OCI-LY7 (cell line): ENCODE results near the gene BEST3. TPM values are rescaled to one million over a fixed set of nuclear protein-coding genes. Genes with fewer than 3 reads are reported as not detected.

Experiments
- BruUV-seq: library from RNA; stranded (reverse); fragments of 400-500 nt; replicated peaks from 2 replicates; lab custom pipeline; 2021; lab: Mats Ljungman, UMichigan
- CTCF ChIA-PET: fragments of 300-600 bp; sonication (Branson Sonifier 250); formaldehyde crosslinking; loops from one replicate; lab custom pipeline; 2022; ENCODE audit warnings: antibody characterized with exemption; ENCODE audit not compliant: unreplicated experiment; lab: Charles Lee
- POLR2A ChIA-PET: fragments of 300-600 bp; sonication (Branson Sonifier 250); formaldehyde crosslinking; loops from one replicate; lab custom pipeline; 2022; ENCODE audit warnings: antibody characterized with exemption; lab: Charles Lee
- DNase-seq: peaks from one replicate; pipeline ENCODE4 v3.0.0-alpha.2; 2015; ENCODE audit warnings: low spot score
- H2AFZ ChIP-seq: fragments of 200-600 bp; sonication (generic), shearing (Covaris generic); 2 replicates; pipeline ENCODE4 v1.6.1; 2014; ENCODE audit warnings: mild to moderate bottlenecking, antibody characterized with exemption, low read length, moderate library complexity
- H3K27ac ChIP-seq: fragments of 200-600 bp; sonication (generic); 2 replicates; pipeline ENCODE4 v1.5.1; 2014; ENCODE audit warnings: mixed run types, low read depth, mild to moderate bottlenecking, moderate library complexity, low read length, inconsistent platforms; ENCODE audit not compliant: poor library complexity, severe bottlenecking
- H3K36me3 ChIP-seq: fragments of 200-600 bp; sonication (generic); 2 replicates; pipeline ENCODE4 v1.6.1; 2014; ENCODE audit warnings: mild to moderate bottlenecking, antibody characterized with exemption, low read length, moderate library complexity, mixed read lengths; ENCODE audit not compliant: insufficient read depth
- H3K4me1 ChIP-seq: fragments of 200-600 bp; sonication (generic); 2 replicates; pipeline ENCODE4 v1.5.1; 2014; ENCODE audit warnings: mild to moderate bottlenecking, low read length; ENCODE audit not compliant: insufficient read depth, poor library complexity, severe bottlenecking
- H3K4me2 ChIP-seq: fragments of 200-600 bp; sonication (generic); 2 replicates; pipeline ENCODE4 v1.6.1; 2014; ENCODE audit warnings: mild to moderate bottlenecking, low read length
- H3K4me3 ChIP-seq: fragments of 200-600 bp; sonication (generic); 2 replicates; pipeline ENCODE4 v1.5.1; 2014; ENCODE audit warnings: mild to moderate bottlenecking, low read depth, low read length; ENCODE audit not compliant: poor library complexity, severe bottlenecking
- H3K79me2 ChIP-seq: fragments of 200-600 bp; sonication (generic); 2 replicates; pipeline ENCODE4 v1.6.1; 2016; ENCODE audit warnings: low read depth, mild to moderate bottlenecking, low read length, moderate library complexity, mixed read lengths; ENCODE audit not compliant: insufficient read depth
- H3K9me2 ChIP-seq: fragments of 200-600 bp; sonication (generic); 2 replicates; pipeline ENCODE4 v1.6.1; 2016; ENCODE audit warnings: mild to moderate bottlenecking, low read length, mixed read lengths; ENCODE audit not compliant: insufficient read depth
- H3K9me3 ChIP-seq: fragments of 200-600 bp; sonication (generic); 2 replicates; pipeline ENCODE4 v1.6.1; 2014; ENCODE audit warnings: mild to moderate bottlenecking, mixed run types, low read length, mixed read lengths
- H4K20me1 ChIP-seq: fragments of 200-600 bp; sonication (generic); 2 replicates; pipeline ENCODE4 v1.6.1; 2014; ENCODE audit warnings: mild to moderate bottlenecking, antibody characterized with exemption, low read length, moderate library complexity, mixed read lengths; ENCODE audit not compliant: insufficient read depth
- EZH2phosphoT487 ChIP-seq: fragments of 200-600 bp; sonication (generic); IDR thresholded peaks from 2 replicates; pipeline ENCODE4 v1.6.1; 2018; ENCODE audit warnings: low read depth, borderline replicate concordance, mild to moderate bottlenecking, mixed run types, antibody characterized with exemption, low read length, moderate library complexity, mixed read lengths
- intact Hi-C: fragments of 100-400 bp; cut with micrococcal nuclease; formaldehyde crosslinking; loops from one replicate; pipeline ENCODE4 v1.10.0; 2022; ENCODE audit not compliant: unreplicated experiment
- total RNA-seq, 2 experiments: library from RNA; depleted of rRNA in 1 of 2; stranded (reverse); fragments of >200 nt in 1 of 2; shearing (Covaris generic) in 1 of 2; gene quantifications; 2 replicates each; pipeline ENCODE4 v1.2.3, GENCODE V29; 2014 to 2022
- TF ChIP-seq, protein P1 (sequence below): fragments of 200-600 bp; sonication (generic); conservative IDR thresholded peaks from 2 replicates; pipeline ENCODE4 v1.5.1; 2014; ENCODE audit warnings: mild to moderate bottlenecking, antibody characterized with exemption, low read length, moderate library complexity, mixed read lengths

Gene BEST3
- total RNA-seq, 2 experiments from 2014 or later: 60.1 to 123 TPM

DNA sequence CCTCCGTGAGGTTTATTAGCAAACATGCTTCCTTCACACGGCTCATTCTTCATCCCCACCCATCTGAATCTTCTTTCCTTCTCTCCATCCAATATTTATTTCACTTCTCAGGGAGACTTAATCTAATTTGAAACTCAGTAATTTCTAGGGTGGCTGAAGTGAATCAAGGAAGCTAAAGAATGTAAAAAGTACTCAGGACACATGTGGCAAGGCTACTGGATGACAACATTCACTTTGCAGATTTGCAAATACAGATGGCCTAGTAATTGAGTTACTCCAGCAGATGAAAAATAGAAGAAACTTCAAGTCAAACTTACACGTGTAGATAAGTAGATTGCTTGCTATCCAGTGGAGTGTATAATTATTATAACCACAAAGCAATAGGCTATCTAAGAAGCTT, 15.4 kb upstream of the BEST3 start:
- intact Hi-C loops: no loop called here
- ChIA-PET POLR2A (interaction anchor here (1.1 to 1.3 kb wide), 2 partner anchors 12 to 16 kb away, joined by 4 read pairs; partner anchors contain the start of gene BEST3), CTCF (no interaction called here)
- DNase-seq: no peak
- Histone ChIP-seq H3K27ac (no peak overlapping the region), H3K36me3 (no peaks in the 10 kb centered on the region), H3K4me3 (no peak overlapping the region), H3K4me2 (no peak overlapping the region), H4K20me1 (no peaks in the 10 kb centered on the region), H3K79me2 (no peaks in the 10 kb centered on the region), H3K9me2 (no peaks in the 10 kb centered on the region), H3K4me1 (no peaks in the 10 kb centered on the region), H3K9me3 (no peaks in the 10 kb centered on the region), H2AFZ (no peak overlapping the region)
- TF ChIP-seq, protein P1, sequence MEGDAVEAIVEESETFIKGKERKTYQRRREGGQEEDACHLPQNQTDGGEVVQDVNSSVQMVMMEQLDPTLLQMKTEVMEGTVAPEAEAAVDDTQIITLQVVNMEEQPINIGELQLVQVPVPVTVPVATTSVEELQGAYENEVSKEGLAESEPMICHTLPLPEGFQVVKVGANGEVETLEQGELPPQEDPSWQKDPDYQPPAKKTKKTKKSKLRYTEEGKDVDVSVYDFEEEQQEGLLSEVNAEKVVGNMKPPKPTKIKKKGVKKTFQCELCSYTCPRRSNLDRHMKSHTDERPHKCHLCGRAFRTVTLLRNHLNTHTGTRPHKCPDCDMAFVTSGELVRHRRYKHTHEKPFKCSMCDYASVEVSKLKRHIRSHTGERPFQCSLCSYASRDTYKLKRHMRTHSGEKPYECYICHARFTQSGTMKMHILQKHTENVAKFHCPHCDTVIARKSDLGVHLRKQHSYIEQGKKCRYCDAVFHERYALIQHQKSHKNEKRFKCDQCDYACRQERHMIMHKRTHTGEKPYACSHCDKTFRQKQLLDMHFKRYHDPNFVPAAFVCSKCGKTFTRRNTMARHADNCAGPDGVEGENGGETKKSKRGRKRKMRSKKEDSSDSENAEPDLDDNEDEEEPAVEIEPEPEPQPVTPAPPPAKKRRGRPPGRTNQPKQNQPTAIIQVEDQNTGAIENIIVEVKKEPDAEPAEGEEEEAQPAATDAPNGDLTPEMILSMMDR: no peak
- TF ChIP-seq EZH2phosphoT487: no peak
- BruUV-seq: no TSS peak

- Histone ChIP-seq H3K4me2 (no peak overlapping the region), H3K36me3 (no peaks in the 10 kb centered on the region), H3K27ac (no peak overlapping the region), H3K79me2 (no peaks in the 10 kb centered on the region), H3K4me1 (no peaks in the 10 kb centered on the region), H3K4me3 (no peak overlapping the region), H4K20me1 (no peaks in the 10 kb centered on the region), H3K9me3 (no peaks in the 10 kb centered on the region), H2AFZ (no peak overlapping the region), H3K9me2 (no peaks in the 10 kb centered on the region)
- intact Hi-C loops: no loop called here
- CTCF ChIA-PET: no interaction called here
- BruUV-seq: no TSS peak
- no peak for TF ChIP-seq EZH2phosphoT487
- TF ChIP-seq, protein P1: no peak
- no peak for DNase-seq
- POLR2A ChIA-PET: no interaction called here
Measured at GRCh38 chr12:69712826-69713225, 13.7 kb upstream of the BEST3 start.

DNA sequence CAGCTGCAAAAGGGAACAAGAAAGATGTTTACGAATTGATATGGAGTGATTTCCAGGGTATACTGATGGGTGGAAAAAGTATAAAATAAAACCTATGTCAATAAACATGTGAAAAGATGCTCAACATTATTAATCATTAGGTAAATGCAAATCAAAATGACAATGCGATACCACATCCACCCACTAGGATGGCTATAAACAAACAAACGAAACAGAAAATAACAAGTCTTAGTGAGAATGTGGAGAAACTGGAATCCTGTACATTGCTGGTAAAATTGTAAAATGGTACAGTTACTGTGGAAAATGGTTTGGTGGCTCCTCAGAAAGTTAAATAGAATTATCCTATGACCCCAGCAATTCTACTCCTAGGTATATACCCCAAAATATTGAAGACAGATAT, 9.5 kb upstream of the BEST3 start:
- BruUV-seq: no TSS peak
- TF ChIP-seq, protein P1: peak; percentile 42; the same call in 1 of the 2 replicates
- no peak for TF ChIP-seq EZH2phosphoT487

More for the DNA sequence above, 9.5 kb upstream of the BEST3 start:
- Histone ChIP-seq H3K4me2 (no peak overlapping the region), H3K79me2 (no peaks in the 10 kb centered on the region), H4K20me1 (no peaks in the 10 kb centered on the region), H3K9me3 (no peaks in the 10 kb centered on the region), H3K9me2 (no peaks in the 10 kb centered on the region), H3K27ac (no peak overlapping the region), H3K4me3 (no peak overlapping the region), H2AFZ (no peak overlapping the region), H3K4me1 (peaks cover 9% of the 10 kb centered on the region), H3K36me3 (no peaks in the 10 kb centered on the region)
- intact Hi-C loops: no loop called here
- DNase-seq: no peak
- POLR2A ChIA-PET: no interaction called here
- CTCF ChIA-PET: no interaction called here
